GM23338 (cell line): Measurements from ENCODE around the gene TBL1XR1.

Experiments used
- EZH2 ChIP-seq: fragments of 200-600 bp; sonication (generic); IDR thresholded peaks from one replicate; pipeline ENCODE4 v1.8.0; 2017; ENCODE audit warnings: antibody characterized with exemption, mild to moderate bottlenecking, low read depth; ENCODE audit not compliant: unreplicated experiment
- JUNB ChIP-seq: IDR thresholded peaks from one replicate; pipeline ENCODE4 v1.6.1; 2016; ENCODE audit warnings: antibody characterized with exemption; ENCODE audit not compliant: unreplicated experiment
- NANOG ChIP-seq: IDR thresholded peaks from 2 replicates; pipeline ENCODE4 v1.6.1; 2016; ENCODE audit warnings: antibody characterized with exemption, borderline replicate concordance
- POLR2AphosphoS5 ChIP-seq: IDR thresholded peaks from 2 replicates; pipeline ENCODE4 v1.6.1; 2016; ENCODE audit warnings: antibody characterized with exemption, low read depth
- ZNF331 ChIP-seq: fragments of 250-450 bp; sonication (Bioruptor Pico); IDR thresholded peaks from 2 replicates; pipeline ENCODE4 v1.5.0; 2020; ENCODE audit warnings: low read depth, mild to moderate bottlenecking, moderate library complexity
- TF ChIP-seq, protein P1 (sequence below), 2 experiments: fragments of 200-600 bp in 1 of 2; sonication (generic) in 1 of 2; conservative IDR thresholded peaks; 2 replicates each; pipeline versions ENCODE4 v1.5.1 to v1.6.1; 2016 to 2017; ENCODE audit warnings: antibody characterized with exemption in 2 of 2, low read depth in 2 of 2, mild to moderate bottlenecking in 2 of 2, moderate library complexity in 1 of 2
- TF ChIP-seq, protein P2 (sequence below): IDR thresholded peaks from 2 replicates; pipeline ENCODE4 v1.6.1; 2016; ENCODE audit warnings: antibody characterized with exemption
- TF ChIP-seq, protein P3 (sequence below): IDR thresholded peaks from one replicate; pipeline ENCODE4 v1.6.1; 2018; ENCODE audit warnings: antibody characterized with exemption; ENCODE audit not compliant: unreplicated experiment
- TF ChIP-seq, protein P4 (sequence below): fragments of 250-450 bp; sonication (Bioruptor Pico); IDR thresholded peaks from 2 replicates; pipeline ENCODE4 v1.5.0; 2020; ENCODE audit warnings: mild to moderate bottlenecking, moderate library complexity

DNA sequence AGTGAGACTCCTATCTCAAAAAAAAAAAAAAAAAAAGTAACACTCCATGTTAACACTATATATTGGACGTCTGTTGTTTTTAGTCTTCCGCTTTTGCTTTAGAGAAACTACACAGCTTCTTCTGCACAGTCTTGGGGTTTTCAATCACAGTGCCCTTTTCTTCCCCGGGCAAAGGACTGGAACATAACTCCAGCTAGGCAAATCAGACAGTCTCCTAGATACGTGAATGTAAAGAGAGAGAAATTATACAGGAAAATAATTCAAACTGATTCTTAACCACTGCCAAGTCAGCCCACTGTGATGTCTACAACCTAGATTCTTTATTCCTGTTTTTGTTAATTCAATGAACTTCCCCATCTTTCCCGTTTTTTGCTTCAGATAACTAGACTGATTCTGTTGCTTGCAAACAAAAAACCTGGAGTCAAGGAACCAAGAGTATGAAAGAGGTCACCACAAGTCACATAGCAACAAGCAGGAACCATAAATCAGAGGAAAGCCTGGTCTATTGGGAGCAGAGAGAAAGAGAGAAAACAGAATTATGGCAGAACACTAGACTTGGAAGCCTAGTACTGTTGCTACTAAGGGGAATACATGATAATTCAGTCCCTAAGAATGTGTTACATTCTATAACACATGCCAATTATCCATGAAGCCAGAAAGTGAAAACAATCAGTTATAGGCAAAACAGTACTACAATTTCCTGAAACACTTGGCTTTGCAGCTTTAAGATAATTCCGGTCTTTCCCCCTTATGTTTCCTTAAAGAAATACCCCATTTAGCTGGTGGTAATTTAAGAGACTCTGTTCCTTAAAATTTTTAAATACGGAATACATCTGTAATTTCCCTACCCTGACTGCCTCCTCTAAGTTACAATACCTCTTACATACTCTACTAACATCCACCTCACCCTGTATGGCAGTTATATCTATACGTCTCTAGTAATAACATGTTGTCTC, 63.1 kb downstream of the TBL1XR1 start:
- TF ChIP-seq, protein P1, sequence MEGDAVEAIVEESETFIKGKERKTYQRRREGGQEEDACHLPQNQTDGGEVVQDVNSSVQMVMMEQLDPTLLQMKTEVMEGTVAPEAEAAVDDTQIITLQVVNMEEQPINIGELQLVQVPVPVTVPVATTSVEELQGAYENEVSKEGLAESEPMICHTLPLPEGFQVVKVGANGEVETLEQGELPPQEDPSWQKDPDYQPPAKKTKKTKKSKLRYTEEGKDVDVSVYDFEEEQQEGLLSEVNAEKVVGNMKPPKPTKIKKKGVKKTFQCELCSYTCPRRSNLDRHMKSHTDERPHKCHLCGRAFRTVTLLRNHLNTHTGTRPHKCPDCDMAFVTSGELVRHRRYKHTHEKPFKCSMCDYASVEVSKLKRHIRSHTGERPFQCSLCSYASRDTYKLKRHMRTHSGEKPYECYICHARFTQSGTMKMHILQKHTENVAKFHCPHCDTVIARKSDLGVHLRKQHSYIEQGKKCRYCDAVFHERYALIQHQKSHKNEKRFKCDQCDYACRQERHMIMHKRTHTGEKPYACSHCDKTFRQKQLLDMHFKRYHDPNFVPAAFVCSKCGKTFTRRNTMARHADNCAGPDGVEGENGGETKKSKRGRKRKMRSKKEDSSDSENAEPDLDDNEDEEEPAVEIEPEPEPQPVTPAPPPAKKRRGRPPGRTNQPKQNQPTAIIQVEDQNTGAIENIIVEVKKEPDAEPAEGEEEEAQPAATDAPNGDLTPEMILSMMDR (conservative IDR thresholded peaks at IDR 0.05; ENCODE audit: low read depth in 2 of 2): no peak
- TF ChIP-seq, protein P2, sequence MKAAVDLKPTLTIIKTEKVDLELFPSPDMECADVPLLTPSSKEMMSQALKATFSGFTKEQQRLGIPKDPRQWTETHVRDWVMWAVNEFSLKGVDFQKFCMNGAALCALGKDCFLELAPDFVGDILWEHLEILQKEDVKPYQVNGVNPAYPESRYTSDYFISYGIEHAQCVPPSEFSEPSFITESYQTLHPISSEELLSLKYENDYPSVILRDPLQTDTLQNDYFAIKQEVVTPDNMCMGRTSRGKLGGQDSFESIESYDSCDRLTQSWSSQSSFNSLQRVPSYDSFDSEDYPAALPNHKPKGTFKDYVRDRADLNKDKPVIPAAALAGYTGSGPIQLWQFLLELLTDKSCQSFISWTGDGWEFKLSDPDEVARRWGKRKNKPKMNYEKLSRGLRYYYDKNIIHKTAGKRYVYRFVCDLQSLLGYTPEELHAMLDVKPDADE: no peak
- TF ChIP-seq POLR2AphosphoS5 (no peak), EZH2 (no peak), ZNF331 (CRISPR knock-in tag) (no peak), NANOG (no peak), JUNB (no peak)
- TF ChIP-seq, protein P3, sequence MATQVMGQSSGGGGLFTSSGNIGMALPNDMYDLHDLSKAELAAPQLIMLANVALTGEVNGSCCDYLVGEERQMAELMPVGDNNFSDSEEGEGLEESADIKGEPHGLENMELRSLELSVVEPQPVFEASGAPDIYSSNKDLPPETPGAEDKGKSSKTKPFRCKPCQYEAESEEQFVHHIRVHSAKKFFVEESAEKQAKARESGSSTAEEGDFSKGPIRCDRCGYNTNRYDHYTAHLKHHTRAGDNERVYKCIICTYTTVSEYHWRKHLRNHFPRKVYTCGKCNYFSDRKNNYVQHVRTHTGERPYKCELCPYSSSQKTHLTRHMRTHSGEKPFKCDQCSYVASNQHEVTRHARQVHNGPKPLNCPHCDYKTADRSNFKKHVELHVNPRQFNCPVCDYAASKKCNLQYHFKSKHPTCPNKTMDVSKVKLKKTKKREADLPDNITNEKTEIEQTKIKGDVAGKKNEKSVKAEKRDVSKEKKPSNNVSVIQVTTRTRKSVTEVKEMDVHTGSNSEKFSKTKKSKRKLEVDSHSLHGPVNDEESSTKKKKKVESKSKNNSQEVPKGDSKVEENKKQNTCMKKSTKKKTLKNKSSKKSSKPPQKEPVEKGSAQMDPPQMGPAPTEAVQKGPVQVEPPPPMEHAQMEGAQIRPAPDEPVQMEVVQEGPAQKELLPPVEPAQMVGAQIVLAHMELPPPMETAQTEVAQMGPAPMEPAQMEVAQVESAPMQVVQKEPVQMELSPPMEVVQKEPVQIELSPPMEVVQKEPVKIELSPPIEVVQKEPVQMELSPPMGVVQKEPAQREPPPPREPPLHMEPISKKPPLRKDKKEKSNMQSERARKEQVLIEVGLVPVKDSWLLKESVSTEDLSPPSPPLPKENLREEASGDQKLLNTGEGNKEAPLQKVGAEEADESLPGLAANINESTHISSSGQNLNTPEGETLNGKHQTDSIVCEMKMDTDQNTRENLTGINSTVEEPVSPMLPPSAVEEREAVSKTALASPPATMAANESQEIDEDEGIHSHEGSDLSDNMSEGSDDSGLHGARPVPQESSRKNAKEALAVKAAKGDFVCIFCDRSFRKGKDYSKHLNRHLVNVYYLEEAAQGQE: no peak
- TF ChIP-seq, protein P4, sequence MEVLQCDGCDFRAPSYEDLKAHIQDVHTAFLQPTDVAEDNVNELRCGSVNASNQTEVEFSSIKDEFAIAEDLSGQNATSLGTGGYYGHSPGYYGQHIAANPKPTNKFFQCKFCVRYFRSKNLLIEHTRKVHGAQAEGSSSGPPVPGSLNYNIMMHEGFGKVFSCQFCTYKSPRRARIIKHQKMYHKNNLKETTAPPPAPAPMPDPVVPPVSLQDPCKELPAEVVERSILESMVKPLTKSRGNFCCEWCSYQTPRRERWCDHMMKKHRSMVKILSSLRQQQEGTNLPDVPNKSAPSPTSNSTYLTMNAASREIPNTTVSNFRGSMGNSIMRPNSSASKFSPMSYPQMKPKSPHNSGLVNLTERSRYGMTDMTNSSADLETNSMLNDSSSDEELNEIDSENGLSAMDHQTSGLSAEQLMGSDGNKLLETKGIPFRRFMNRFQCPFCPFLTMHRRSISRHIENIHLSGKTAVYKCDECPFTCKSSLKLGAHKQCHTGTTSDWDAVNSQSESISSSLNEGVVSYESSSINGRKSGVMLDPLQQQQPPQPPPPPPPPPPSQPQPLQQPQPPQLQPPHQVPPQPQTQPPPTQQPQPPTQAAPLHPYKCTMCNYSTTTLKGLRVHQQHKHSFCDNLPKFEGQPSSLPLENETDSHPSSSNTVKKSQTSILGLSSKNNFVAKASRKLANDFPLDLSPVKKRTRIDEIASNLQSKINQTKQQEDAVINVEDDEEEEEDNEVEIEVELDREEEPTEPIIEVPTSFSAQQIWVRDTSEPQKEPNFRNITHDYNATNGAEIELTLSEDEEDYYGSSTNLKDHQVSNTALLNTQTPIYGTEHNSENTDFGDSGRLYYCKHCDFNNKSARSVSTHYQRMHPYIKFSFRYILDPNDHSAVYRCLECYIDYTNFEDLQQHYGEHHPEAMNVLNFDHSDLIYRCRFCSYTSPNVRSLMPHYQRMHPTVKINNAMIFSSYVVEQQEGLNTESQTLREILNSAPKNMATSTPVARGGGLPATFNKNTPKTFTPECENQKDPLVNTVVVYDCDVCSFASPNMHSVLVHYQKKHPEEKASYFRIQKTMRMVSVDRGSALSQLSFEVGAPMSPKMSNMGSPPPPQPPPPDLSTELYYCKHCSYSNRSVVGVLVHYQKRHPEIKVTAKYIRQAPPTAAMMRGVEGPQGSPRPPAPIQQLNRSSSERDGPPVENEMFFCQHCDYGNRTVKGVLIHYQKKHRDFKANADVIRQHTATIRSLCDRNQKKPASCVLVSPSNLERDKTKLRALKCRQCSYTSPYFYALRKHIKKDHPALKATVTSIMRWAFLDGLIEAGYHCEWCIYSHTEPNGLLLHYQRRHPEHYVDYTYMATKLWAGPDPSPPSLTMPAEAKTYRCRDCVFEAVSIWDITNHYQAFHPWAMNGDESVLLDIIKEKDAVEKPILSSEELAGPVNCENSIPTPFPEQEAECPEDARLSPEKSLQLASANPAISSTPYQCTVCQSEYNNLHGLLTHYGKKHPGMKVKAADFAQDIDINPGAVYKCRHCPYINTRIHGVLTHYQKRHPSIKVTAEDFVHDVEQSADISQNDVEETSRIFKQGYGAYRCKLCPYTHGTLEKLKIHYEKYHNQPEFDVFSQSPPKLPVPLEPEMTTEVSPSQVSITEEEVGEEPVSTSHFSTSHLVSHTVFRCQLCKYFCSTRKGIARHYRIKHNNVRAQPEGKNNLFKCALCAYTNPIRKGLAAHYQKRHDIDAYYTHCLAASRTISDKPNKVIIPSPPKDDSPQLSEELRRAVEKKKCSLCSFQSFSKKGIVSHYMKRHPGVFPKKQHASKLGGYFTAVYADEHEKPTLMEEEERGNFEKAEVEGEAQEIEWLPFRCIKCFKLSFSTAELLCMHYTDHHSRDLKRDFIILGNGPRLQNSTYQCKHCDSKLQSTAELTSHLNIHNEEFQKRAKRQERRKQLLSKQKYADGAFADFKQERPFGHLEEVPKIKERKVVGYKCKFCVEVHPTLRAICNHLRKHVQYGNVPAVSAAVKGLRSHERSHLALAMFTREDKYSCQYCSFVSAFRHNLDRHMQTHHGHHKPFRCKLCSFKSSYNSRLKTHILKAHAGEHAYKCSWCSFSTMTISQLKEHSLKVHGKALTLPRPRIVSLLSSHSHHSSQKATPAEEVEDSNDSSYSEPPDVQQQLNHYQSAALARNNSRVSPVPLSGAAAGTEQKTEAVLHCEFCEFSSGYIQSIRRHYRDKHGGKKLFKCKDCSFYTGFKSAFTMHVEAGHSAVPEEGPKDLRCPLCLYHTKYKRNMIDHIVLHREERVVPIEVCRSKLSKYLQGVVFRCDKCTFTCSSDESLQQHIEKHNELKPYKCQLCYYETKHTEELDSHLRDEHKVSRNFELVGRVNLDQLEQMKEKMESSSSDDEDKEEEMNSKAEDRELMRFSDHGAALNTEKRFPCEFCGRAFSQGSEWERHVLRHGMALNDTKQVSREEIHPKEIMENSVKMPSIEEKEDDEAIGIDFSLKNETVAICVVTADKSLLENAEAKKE: no peak
